HEK293 (cell line): ENCODE data around the gene TIMM17B.
A peak's percentile ranks its signal among the peaks of the same experiment; 100 is the strongest.

Experiments
- KLF9 ChIP-seq: fragments of 450-650 bp; formaldehyde crosslinking; IDR thresholded peaks from 2 replicates; pipeline ENCODE4 v1.5.1; 2016; ENCODE audit warnings: missing biosample characterization, missing genetic modification characterization, low read depth
- MEIS1 ChIP-seq: sonication (generic); formaldehyde crosslinking; IDR thresholded peaks from 2 replicates; pipeline ENCODE4 v1.8.1; 2022; ENCODE audit warnings: missing genetic modification reagents, mild to moderate bottlenecking, borderline replicate concordance
- REPIN1 ChIP-seq: fragments of 450-650 bp; formaldehyde crosslinking; IDR thresholded peaks from 2 replicates; pipeline ENCODE4 v1.5.1; 2017; ENCODE audit warnings: missing biosample characterization, missing genetic modification characterization, low read depth
- SCRT1 ChIP-seq: fragments of 450-650 bp; formaldehyde crosslinking; IDR thresholded peaks from 2 replicates; pipeline ENCODE4 v1.5.1; 2016; ENCODE audit warnings: missing biosample characterization, missing genetic modification characterization, borderline replicate concordance
- SP2 ChIP-seq: fragments of 450-650 bp; formaldehyde crosslinking; IDR thresholded peaks from 2 replicates; pipeline ENCODE4 v1.5.1; 2016; ENCODE audit warnings: missing biosample characterization, missing genetic modification characterization
- TSHZ1 ChIP-seq: fragments of 450-650 bp; formaldehyde crosslinking; IDR thresholded peaks from 2 replicates; pipeline ENCODE4 v1.5.1; 2016; ENCODE audit warnings: missing biosample characterization, missing genetic modification characterization, borderline replicate concordance
- YY2 ChIP-seq: fragments of 450-650 bp; formaldehyde crosslinking; IDR thresholded peaks from 2 replicates; pipeline ENCODE4 v1.5.1; 2016; ENCODE audit warnings: missing biosample characterization, missing genetic modification characterization
- ZBTB20 ChIP-seq: fragments of 450-650 bp; formaldehyde crosslinking; IDR thresholded peaks from 2 replicates; pipeline ENCODE4 v1.5.1; 2016; ENCODE audit warnings: missing biosample characterization, missing genetic modification characterization
- ZNF10 ChIP-seq: fragments of 450-650 bp; formaldehyde crosslinking; IDR thresholded peaks from 2 replicates; pipeline ENCODE4 v1.5.1; 2017; ENCODE audit warnings: missing biosample characterization, missing genetic modification characterization
- ZNF121 ChIP-seq: fragments of 450-650 bp; formaldehyde crosslinking; IDR thresholded peaks from 2 replicates; pipeline ENCODE4 v1.5.1; 2016; ENCODE audit warnings: missing biosample characterization, missing genetic modification characterization
- ZNF16 ChIP-seq: fragments of 450-650 bp; formaldehyde crosslinking; IDR thresholded peaks from 2 replicates; pipeline ENCODE4 v1.5.1; 2016; ENCODE audit warnings: low read depth, missing biosample characterization, missing genetic modification characterization
- ZNF2 ChIP-seq: fragments of 450-650 bp; formaldehyde crosslinking; IDR thresholded peaks from 2 replicates; pipeline ENCODE4 v1.5.1; 2016; ENCODE audit warnings: missing biosample characterization, missing genetic modification characterization
- ZNF280C ChIP-seq: fragments of 450-650 bp; formaldehyde crosslinking; IDR thresholded peaks from 2 replicates; pipeline ENCODE4 v1.5.1; 2016; ENCODE audit warnings: missing biosample characterization, missing genetic modification characterization
- ZNF354C ChIP-seq: fragments of 450-650 bp; formaldehyde crosslinking; IDR thresholded peaks from 2 replicates; pipeline ENCODE4 v1.5.1; 2016; ENCODE audit warnings: missing biosample characterization, missing genetic modification characterization, low read depth, borderline replicate concordance
- ZNF362 ChIP-seq: fragments of 450-650 bp; formaldehyde crosslinking; IDR thresholded peaks from 2 replicates; pipeline ENCODE4 v1.5.1; 2016; ENCODE audit warnings: missing biosample characterization, missing genetic modification characterization
- ZNF391 ChIP-seq: fragments of 450-650 bp; formaldehyde crosslinking; IDR thresholded peaks from 2 replicates; pipeline ENCODE4 v1.5.1; 2016; ENCODE audit warnings: low read depth, missing biosample characterization, missing genetic modification characterization, borderline replicate concordance
- ZNF394 ChIP-seq: fragments of 450-650 bp; formaldehyde crosslinking; IDR thresholded peaks from 2 replicates; pipeline ENCODE4 v1.5.1; 2016; ENCODE audit warnings: missing biosample characterization, missing genetic modification characterization, mild to moderate bottlenecking, moderate library complexity, borderline replicate concordance
- ZNF426 ChIP-seq: fragments of 450-650 bp; formaldehyde crosslinking; IDR thresholded peaks from 2 replicates; pipeline ENCODE4 v1.5.1; 2017; ENCODE audit warnings: missing biosample characterization, missing genetic modification characterization, mild to moderate bottlenecking, inconsistent platforms, moderate library complexity
- ZNF580 ChIP-seq: fragments of 450-650 bp; formaldehyde crosslinking; IDR thresholded peaks from 2 replicates; pipeline ENCODE4 v1.5.1; 2016; ENCODE audit warnings: missing biosample characterization, missing genetic modification characterization
- ZNF585B ChIP-seq: fragments of 450-650 bp; formaldehyde crosslinking; IDR thresholded peaks from 2 replicates; pipeline ENCODE4 v1.5.1; 2016; ENCODE audit warnings: missing biosample characterization, missing genetic modification characterization
- ZNF596 ChIP-seq: fragments of 450-650 bp; IDR thresholded peaks from 2 replicates; pipeline ENCODE4 v1.5.0; 2018; ENCODE audit warnings: missing biosample characterization, mild to moderate bottlenecking, missing genetic modification characterization, moderate library complexity
- ZNF600 ChIP-seq: fragments of 450-650 bp; formaldehyde crosslinking; IDR thresholded peaks from 2 replicates; pipeline ENCODE4 v1.5.1; 2016; ENCODE audit warnings: missing biosample characterization, missing genetic modification characterization
- ZNF660 ChIP-seq: fragments of 450-650 bp; IDR thresholded peaks from 2 replicates; pipeline ENCODE4 v1.5.1; 2018; ENCODE audit warnings: missing biosample characterization, mild to moderate bottlenecking, missing genetic modification characterization
- ZNF76 ChIP-seq: fragments of 450-650 bp; formaldehyde crosslinking; IDR thresholded peaks from 2 replicates; pipeline ENCODE4; 2016; ENCODE audit warnings: low read depth, missing biosample characterization, missing genetic modification characterization, borderline replicate concordance
- ZNF777 ChIP-seq: fragments of 450-650 bp; formaldehyde crosslinking; IDR thresholded peaks from 2 replicates; pipeline ENCODE4 v1.5.1; 2017; ENCODE audit warnings: missing biosample characterization, missing genetic modification characterization, borderline replicate concordance
- TF ChIP-seq, protein P1 (sequence below): fragments of 450-650 bp; formaldehyde crosslinking; optimal IDR thresholded peaks from 2 replicates; pipeline ENCODE3; 2016; ENCODE audit warnings: missing biosample characterization, mild to moderate bottlenecking, missing genetic modification characterization
- TF ChIP-seq, protein P2 (sequence below): fragments of 450-650 bp; formaldehyde crosslinking; IDR thresholded peaks from 2 replicates; pipeline ENCODE4 v1.5.1; 2016; ENCODE audit warnings: missing biosample characterization, missing genetic modification characterization
- TF ChIP-seq, protein P3 (sequence below): fragments of 450-650 bp; formaldehyde crosslinking; IDR thresholded peaks from 2 replicates; pipeline ENCODE4 v1.5.1; 2016; ENCODE audit warnings: missing biosample characterization, missing genetic modification characterization

Gene TIMM17B

GRCh38 chrX:48911412-48912182 lies 14.0 kb upstream of the TIMM17B start, which contains the start of gene SLC35A2 (continued):
- TF ChIP-seq ZNF362 (tag by site-specific recombination) (peak; percentile 78; the same call in 1 of the 2 replicates), ZNF76 (peak; percentile 72), YY2 (peak; percentile 63), ZBTB20 (peak; percentile 44), MEIS1 (no peak), ZNF280C (no peak), ZNF426 (tag by site-specific recombination) (no peak), ZNF660 (tag by site-specific recombination) (peak; percentile 43; the same call in 1 of the 2 replicates), ZNF10 (tag by site-specific recombination) (no peak; the same call in 1 of the 2 replicates), ZNF596 (tag by site-specific recombination) (no peak), ZNF16 (tag by site-specific recombination) (no peak), ZNF121 (tag by site-specific recombination) (peak; percentile 46; the same call in 1 of the 2 replicates), ZNF600 (0 out of 2 replicates have a peak, but pooled peaks have one; percentile 17), SCRT1 (tag by site-specific recombination) (no peak), REPIN1 (tag by site-specific recombination) (no peak), ZNF777 (peak; percentile 73; the same call in 1 of the 2 replicates), KLF9 (tag by site-specific recombination) (peak; percentile 58), ZNF391 (tag by site-specific recombination) (0 out of 2 replicates have a peak, but pooled peaks have one; percentile 75), ZNF580 (tag by site-specific recombination) (0 out of 2 replicates have a peak, but pooled peaks have one; percentile 22), ZNF585B (tag by site-specific recombination) (no peak), ZNF394 (tag by site-specific recombination) (peak; percentile 39; the same call in 1 of the 2 replicates), SP2 (tag by site-specific recombination) (peak; percentile 88), ZNF354C (tag by site-specific recombination) (no peak), TSHZ1 (tag by site-specific recombination) (no peak), ZNF2 (0 out of 2 replicates have a peak, but pooled peaks have one; percentile 49)
- TF ChIP-seq, protein P1, sequence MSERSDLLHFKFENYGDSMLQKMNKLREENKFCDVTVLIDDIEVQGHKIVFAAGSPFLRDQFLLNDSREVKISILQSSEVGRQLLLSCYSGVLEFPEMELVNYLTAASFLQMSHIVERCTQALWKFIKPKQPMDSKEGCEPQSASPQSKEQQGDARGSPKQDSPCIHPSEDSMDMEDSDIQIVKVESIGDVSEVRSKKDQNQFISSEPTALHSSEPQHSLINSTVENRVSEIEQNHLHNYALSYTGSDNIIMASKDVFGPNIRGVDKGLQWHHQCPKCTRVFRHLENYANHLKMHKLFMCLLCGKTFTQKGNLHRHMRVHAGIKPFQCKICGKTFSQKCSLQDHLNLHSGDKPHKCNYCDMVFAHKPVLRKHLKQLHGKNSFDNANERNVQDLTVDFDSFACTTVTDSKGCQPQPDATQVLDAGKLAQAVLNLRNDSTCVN (tag by site-specific recombination) = peak; percentile 30
- TF ChIP-seq, protein P2, sequence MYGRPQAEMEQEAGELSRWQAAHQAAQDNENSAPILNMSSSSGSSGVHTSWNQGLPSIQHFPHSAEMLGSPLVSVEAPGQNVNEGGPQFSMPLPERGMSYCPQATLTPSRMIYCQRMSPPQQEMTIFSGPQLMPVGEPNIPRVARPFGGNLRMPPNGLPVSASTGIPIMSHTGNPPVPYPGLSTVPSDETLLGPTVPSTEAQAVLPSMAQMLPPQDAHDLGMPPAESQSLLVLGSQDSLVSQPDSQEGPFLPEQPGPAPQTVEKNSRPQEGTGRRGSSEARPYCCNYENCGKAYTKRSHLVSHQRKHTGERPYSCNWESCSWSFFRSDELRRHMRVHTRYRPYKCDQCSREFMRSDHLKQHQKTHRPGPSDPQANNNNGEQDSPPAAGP (tag by site-specific recombination) = no peak
- TF ChIP-seq, protein P3, sequence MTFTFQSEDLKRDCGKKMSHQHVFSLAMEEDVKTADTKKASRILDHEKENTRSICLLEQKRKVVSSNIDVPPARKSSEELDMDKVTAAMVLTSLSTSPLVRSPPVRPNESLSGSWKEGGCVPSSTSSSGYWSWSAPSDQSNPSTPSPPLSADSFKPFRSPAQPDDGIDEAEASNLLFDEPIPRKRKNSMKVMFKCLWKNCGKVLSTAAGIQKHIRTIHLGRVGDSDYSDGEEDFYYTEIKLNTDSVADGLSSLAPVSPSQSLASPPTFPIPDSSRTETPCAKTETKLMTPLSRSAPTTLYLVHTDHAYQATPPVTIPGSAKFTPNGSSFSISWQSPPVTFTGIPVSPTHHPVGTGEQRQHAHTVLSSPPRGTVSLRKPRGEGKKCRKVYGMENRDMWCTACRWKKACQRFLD (tag by site-specific recombination) = no peak
